ENCODE measurements around the gene HLA-B.

HLA-B gene

DNA sequence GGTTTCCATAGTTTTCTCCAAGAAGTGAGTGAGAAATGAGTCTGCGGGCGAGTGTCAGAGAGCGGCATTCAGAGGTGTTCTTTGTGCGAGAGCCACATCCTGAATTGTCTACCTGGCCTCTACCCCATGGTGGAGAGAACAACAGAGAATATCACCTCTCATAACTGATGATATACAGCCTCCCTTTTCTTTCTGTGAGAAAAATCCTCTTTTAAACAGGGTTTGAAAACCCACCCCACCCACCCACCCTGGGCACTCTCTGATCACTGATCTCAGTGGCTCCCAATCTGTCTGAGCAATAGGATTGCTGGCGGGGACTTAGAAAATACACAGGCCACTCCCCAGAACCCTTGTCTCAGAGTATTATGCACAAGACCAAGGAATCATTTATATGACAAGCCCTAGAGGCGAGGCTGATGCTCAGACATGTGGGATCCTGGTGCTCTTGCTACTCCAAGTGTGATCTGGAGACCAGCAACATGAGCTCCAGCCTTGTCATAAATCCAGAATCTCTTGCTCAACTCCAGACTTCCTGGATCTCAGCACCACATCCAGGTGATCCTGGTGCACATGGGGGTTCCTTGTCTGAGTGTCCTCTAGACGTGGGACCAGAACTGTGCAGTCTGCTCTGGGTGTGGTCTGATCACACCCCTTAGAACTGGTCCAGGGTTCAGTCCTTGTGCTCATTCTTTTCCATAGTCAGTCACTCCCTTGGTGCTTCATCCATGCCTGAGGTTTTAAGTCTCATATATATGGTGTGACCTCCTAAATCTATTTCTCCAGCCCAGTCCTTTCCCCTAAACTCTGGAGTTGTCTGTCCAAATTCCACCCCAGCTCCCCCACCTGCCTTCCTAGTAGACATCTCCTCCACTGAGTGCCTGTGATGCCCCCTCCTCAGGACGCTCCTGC, 5.3 kb downstream of the HLA-B start:
- DNase-seq: no peak

DNA sequence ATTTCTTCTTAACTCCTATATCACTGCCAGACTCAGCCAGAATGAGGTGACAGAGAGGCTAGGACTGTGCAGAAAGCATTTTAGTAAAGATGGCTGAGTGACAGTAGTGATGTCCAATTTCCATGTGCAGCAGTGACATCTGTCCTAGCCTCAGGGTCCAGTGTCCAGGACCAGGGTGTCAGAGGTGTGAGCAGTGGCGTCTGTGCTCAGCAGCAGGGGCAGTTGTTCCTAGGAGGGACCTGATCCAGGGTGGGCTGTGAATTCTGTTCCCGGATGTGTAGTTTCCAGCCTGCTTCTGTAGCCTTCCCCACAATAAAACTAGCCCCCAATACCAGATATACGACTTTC, 6.0 kb downstream of the HLA-B start:
- no peak for DNase-seq

DNA sequence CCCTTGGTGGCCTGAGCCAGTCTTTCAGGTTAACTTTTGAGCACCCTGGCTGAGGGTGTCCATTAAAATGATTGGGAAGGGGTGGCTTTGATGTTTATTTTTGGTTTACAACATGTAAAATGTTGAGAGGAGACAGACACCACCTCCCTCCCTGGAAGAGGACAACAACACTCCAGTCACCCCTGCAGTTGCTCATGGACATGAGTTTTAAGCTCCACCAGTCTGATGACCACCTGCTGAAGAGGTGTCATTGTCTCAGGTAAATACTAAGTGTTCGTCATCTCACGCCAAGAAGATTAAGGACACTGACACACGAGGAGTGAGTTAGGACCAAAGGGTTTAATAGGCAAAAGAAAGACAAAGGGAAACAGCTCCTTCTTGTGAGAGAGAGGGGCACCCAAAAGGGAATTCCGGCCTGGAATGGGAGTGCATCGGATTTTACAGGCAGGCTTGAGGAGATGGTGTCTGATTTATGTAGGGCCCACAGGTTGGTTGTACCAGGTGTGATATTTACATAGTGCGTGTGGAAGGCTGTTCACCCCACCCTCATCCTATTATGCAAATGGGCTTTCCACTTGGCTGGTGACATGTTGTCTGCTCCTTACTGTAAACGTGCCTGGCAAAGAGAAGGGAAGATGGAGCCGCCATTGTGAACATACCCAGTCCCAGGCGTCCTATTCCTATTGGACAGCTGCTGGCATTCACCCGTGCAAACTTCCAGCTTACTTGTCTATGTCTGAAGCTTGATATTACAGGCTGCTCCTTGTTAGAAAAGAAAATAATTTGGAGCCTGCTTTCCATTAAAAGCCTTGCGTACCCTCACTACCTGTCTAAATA, 6.6 kb downstream of the HLA-B start:
- DNase-seq: no peak

DNA sequence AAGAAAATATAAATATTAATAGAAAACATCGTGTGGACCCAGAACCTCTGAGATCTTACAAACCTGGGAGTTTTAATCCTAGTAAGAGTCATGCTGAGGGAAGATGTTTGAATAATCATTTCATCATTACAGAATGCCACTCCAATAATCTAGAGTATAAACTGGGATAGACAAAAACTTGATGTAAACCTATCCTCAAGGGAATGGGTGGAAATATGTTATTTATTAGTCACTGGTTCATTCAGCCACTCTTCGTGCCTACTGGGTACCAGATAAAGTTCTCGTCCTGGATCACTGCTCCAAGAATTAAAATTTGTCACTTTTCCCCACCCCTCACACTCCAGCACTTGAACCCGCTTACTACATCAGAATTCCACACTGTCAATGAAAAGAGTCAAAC, 7.7 kb downstream of the HLA-B start:
- DNase-seq: no peak

DNA sequence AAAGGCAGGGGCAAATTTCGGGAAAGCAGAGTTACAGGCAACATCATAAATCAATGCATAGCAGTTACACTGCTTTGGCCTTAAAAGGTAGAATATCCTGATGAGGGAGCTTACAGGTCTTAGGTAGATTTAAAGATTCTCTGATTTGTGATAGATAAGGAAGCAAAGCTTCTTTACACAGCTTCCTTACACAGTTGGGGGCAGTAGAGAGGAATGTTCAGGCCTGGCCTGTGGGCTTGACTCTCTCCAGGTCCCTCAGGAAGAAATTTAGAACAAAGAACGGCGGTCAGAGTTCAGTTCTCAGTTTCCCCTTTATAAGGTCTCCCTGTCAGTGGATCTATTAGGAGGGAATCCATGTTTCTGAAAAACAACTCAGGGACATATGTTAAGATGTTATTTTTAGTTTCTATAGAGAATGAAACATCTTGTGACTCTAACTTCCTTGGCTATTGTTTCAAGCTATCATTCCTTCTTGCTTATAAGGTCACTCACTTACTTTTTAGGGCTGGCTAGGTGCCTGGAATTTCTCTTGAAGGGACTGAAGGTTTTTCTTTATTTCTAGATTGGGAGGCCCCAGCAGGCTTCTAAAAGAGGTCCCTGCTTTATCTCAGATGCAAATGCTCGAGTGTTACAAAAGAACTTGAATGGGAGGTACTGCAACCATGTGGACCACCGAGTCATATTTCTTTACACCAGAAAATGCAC, 11.8 kb downstream of the HLA-B start:
- no peak for DNase-seq

DNA sequence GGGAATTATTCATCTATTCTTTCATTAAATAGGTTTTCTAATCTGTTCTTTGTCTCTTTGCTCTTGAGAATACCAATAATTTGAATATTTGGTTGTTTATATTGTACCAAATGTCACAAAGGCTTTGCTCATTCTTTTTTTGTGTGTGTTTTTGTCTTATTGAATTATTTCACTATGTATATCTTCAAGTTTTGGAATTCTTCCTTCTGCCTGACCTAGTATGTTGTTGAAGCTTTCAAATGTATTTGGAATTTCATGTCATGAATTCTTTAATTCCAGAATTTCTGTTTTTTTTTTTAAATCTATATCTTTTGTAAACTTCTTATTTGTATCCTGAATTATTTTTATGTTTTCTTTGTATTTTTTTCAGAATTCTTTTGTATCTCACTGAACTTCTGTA, 16.8 kb downstream of the HLA-B start:
- DNase-seq: no peak

DNA sequence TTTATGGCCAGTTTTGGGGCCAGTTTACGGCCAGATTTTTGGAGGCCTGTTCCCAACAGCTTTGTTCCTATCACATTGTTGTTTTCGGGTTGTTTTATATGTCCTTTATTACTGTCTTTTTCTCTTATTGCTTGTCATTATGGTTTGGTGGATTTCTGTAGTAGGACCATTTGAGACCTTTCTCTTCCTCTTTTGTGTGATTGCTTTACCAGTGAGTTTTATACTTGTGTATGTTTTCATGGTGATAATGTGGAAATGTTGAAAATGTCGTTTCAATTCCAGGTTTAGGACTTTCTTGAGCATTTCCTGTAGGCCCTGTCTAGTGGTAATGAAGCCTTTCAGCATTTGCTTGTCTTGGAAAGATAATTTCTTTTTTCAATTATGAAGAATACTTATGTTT, 17.8 kb downstream of the HLA-B start:
- DNase-seq: no peak

DNA sequence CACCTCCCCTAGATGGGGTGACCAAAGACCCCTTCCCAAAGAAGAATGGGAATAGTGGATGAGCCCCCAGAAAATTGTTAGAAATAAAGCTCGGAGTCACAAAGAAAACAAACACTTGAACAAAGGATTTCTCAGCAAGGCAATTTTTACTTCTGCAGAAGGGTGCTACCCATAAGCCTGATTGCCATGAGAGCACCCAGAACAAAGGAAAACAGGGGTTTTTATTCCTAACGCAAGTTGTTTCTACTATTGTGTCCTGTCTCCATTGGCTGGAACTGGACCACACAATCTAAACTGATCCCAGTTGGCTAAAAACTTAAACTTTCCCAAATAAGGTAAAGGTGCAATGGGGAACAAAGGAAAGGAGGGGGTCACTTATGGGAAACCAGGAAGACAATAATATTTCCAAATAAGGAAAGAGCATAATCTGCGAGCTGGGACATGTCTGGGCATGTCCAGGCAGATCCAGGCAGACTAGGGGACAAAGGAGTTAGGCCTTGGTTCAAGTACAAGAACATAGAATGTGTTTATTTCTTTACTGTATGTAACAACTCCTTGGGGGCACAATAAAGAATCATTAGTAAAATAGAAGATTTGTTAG, 20.0 kb downstream of the HLA-B start:
- DNase-seq: no peak

DNA sequence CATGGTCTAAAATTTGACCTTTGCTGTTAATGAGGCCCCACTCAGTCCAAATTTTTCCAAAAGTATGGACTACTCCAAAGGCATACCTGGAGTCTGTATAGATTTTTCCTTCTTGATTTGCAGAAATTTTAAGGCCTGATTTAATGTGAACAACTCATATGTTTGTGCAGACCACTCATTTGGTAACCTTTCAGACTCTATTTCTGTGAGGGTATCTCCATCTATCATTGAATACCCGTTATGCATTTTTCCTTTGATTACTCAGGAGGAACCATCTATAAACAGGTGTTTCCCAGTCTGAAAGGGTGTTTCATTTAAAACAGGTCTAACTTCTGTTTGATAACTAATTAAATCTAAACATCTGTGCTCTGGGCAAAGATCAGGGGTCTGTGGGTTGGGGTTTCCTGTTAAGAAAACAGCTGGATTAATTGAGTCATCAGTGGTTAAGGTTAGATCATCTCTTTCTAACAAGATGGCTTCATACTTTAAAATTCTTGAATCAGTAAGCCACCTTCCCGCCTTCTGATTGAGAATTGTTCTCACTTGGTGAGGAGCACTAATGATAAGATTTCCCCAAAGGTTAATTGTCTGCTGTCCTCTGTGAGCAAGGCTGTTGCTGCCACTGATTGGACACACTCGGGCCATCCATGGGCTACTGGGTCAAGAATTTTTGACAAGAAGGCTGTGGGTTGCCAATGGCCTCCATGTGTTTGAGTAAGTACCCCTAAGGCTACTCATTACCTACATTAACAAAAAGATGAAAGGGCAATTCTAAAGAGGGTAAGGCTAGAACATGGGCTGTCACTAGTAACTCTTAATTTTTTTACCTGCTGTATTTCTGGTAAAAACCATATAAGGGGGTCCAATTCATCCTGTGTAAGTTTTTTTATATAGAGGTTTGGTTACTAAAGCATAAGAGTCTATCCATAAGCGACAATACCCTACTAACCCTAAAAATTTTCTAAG, 24.1 kb downstream of the HLA-B start:
- no peak for DNase-seq

DNA sequence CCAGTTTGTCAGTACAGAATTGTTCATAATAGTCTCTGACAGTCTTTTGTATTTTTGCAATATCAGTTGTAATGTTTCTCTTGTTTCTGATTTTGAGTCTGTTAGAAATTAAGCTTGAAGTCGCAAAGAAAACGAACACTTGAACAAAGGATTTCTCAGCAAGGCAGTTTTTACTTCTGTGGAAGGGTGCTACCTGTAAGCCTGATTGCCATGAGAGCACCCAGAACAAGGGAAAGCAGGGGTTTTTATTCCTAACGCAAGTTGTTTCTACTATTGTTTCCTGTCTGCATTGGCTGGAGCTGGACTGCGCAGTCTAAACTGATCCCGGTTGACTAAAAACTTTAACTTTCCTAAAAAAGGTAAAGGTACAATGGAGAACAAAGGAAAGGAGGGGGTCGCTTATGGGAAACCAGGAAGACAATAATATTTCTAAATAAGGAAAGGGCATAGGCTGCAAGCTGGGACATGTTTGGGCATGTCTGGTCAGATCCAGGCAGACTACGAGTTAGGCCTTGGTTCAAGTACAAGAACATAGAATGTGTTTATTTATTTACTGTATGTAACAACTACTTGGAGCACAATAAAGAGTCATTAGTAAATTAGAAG, 28.5 kb downstream of the HLA-B start:
- no peak for DNase-seq

DNA sequence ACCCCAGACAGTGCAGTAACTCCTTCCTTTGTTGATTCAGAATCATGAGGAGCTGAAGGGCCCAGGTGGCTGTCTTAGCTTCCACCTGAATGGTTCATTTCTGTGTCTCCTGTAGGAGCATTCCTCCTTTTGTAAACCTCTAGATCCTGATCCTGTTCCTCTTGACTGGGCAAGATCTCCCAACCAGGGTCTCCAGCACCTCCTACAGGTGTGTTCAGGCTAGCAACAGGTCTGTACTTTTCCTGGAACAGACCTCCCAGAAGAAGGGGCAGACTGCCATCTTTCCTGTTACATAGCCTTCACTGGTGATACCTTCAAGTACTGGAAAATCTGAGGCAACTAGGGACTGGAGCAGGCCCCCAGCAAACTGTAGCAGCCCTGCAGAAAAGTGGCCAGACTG, 35.2 kb downstream of the HLA-B start:
- no peak for DNase-seq

DNA sequence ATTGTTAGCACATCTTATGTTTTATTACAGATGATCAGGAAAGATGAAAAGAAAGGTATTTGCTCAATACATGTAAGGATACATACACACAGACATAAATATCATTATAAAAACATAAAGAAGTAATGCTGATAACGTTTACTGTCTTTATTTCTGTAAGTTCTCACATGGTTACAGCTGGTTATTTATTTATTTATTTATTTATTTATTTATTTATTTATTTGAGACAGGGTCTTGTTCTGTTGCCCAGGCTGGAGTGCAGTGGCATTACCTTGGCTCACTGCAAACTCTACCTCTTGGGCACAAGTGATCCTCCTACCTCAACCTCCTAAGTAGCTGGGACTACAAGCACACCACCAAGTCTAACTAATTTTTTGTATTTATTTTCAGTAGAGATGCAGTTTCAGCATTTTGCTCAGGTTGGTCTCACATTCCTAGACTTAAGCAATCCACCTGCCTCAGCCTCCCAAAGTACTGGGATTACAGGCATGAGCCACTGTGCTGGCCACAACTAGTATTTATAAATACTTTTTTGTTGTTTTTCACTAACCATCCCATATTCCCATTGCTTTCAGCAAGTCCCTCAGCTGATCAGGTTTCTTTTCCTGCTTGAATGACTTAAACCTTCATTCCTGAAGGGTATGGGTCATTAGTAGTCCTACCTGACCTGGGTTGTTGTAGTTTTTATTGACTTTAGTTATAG, 35.8 kb downstream of the HLA-B start:
- no peak for DNase-seq

DNA sequence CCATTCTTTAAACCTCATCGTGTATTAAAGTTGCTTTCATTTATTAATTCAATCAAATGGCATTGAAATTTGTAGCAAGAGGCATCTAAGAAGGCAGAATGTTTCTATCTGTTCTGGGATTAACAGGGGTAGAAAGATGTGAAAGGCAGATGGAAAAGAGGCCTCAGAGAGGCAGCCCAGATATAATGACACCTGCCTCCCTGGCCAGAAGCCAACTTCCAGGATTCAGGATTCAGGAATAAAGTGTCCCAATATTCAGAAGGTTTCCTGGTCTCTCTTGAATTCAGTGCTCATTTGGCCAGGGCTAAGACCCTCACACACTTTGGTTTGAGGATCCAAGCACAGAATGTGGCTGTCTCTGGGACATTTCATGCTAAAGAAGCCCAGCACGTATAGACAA, 39.9 kb downstream of the HLA-B start:
- no peak for DNase-seq

DNA sequence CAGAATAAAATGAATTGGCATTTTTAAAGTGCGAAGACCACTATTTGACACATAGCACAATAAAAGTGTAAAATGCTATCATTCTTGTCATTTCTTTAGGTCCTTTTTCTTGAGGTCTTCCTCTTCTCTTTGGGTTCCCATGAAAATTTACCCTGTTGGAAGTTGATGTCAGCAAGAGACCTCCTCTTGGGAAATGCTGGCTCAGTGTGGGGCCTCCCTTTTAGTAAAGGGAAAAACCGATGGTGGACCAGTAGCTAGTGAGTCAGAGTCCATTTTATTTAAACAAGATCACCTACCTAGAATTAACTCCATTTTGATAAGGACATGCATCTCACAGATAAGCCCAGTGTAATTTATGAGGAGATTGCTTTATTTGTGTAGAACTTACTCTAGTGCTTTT, 47.3 kb downstream of the HLA-B start:
- DNase-seq: no peak

DNA sequence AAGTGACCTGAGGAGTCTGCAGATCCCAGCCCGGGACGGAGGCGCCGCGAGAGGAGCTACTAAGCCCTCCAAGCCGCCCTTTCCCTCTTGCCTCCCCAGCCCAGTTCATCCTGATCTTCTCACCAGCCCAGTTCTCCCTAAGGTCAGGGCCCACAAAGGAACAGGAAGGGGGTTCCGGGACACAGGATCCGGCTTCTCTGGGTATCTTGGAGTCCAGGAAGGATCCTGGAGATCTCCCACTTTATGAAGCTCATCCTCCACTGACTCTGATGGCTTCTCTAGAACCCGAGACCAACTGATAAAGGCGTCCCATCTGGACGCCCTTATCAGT, 48.2 kb downstream of the HLA-B start:
- DNase-seq: no peak

DNA sequence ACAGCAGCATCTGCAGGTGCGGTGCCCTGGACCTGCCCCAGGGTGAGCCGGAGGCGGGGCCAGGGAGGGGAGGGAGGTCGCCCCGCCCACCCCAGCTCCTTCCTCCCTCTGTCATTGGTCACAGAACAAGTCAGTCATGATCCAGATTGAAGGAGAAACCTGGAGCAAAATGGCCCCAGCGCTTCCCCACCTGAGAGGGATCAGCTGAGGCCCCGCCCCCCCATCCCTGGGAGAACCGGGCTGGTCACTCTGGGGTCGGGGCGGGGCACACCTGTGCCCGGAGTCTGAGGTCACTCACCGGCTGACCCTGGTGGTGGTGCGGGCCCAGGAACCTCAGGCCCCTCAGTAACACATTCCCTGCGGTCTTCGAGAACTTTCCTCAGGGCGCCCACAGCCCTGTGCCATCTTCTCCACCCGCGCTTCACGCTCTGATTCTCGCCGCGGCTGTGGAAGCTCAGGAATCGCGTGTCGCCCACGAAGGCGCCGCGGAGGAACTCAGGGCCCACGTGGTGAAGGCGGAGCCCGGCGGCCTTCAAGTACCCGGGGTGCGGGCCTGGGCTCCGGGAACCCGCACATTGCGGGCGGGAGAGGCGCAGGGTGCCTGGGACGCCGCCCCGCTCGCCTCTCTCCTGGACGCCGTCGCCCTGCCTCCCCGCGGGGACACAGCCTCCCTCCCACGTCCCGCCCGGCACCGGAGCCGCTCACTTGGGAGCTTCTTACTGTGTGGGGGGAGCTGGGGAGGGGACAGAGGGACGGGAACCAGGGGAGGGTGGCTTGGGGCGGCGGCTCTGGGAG, 48.7 kb downstream of the HLA-B start:
- DNase-seq: no peak

DNA sequence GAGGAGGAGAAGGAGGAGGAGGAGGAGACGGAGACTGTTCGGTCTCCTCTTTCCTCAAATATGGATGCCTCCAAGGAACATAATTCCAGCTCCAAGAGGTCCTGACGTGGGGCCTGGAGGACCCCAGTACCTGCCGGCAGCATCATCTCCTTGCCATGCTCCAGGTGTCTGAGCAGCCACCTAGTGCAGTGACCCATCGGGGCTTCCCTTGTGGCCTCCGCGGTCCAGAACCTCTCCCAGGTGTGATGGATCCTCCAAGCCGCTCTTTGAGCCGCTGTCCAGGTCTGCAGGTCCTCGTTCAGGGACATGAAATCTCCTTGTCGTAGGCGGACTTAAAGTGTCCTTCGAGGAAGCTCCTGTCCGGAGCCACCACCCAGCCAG, 49.3 kb downstream of the HLA-B start:
- no peak for DNase-seq

DNA sequence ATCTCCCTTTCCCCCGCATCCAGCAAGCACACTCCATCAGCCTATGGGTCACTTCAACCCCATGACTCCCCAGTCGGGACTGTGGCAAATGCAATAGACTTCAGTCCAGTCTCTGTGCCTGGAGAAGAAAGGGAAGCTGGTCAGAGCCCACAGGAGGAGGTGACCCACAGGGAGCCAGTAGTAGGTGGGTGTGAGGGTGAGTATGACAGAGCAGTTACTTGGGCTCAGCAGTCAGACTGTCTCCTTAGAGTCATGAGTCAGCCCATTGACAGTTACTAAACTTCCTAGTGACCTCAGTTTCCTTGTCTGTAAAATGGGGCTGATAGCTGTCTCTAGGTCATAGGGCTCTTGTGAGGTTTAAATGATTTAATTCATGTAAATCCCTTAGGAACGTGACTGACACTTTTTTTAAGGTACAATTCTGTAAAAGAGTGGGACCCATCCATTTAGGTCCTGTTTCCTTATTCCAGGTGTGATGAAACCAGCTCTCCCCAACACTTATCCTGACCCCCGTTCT, 51.2 kb downstream of the HLA-B start:
- no peak for DNase-seq

DNA sequence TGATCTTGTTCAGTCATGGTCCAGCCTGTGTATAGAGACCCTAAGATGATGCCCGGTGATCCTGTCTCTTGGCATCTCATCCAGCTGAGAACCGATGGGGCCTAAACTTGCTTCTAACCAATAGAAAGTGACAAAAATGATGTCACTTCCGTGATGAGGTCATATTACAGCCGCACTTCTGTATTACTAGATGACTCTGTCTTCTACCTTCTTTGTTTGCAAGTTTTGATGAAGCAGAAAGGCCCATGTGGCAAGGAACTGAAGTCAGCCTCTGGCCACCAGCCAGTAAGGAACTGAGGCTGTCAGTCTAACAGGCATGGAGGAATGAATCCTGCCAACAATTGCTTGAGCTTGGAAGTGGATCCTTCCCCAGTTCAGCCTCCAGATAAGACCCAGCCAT, 52.3 kb downstream of the HLA-B start:
- no peak for DNase-seq

Measured in bone marrow (tissue), 2 donors.